Measurements from ENCODE around the gene ADPRS.

The ADPRS gene

DNA sequence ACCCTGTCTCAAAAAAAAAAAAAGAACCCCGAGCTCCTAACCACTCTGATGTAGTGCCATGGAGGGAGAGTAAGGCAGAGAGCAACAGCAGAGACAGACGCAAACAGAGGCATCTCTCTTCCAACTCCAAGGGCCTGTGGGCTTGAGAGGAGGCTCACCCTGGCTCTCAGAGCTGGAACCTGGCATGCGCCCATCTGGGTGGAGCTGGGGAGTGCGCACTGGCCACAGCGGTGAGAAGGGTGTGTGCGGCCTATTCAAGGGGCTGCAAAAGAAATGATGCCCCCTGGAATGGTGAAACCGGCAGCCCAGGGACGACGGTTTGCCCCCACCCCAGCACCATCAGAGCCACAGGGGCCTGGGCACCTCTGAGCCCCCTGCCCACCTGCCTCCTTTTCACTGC lies 18.7 kb downstream of the ADPRS start:
- DNase-seq (ENCODE audit: low read depth): no peak
- no peak overlapping the region for H3K4me3 ChIP-seq (ENCODE audit: low read length)
- TF ChIP-seq, protein P1, sequence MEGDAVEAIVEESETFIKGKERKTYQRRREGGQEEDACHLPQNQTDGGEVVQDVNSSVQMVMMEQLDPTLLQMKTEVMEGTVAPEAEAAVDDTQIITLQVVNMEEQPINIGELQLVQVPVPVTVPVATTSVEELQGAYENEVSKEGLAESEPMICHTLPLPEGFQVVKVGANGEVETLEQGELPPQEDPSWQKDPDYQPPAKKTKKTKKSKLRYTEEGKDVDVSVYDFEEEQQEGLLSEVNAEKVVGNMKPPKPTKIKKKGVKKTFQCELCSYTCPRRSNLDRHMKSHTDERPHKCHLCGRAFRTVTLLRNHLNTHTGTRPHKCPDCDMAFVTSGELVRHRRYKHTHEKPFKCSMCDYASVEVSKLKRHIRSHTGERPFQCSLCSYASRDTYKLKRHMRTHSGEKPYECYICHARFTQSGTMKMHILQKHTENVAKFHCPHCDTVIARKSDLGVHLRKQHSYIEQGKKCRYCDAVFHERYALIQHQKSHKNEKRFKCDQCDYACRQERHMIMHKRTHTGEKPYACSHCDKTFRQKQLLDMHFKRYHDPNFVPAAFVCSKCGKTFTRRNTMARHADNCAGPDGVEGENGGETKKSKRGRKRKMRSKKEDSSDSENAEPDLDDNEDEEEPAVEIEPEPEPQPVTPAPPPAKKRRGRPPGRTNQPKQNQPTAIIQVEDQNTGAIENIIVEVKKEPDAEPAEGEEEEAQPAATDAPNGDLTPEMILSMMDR (IDR thresholded peaks at IDR 0.05; ENCODE audit: insufficient read depth, low read depth, low read length, missing control alignments): no peak

- H3K4me3 ChIP-seq (ENCODE audit: low read length): no peak overlapping the region
- DNase-seq (ENCODE audit: low read depth): no peak
- TF ChIP-seq, protein P1 (IDR thresholded peaks at IDR 0.05; ENCODE audit: insufficient read depth, low read depth, low read length, missing control alignments): no peak
These were observed 19.6 kb downstream of the ADPRS start for GRCh38 chr1:36108314-36108713.

GRCh38 chr1:36109041-36109679 lies 20.5 kb downstream of the ADPRS start:
- peak; percentile 79 for DNase-seq (ENCODE audit: low read depth)
- no peak overlapping the region for H3K4me3 ChIP-seq (ENCODE audit: low read length)
- TF ChIP-seq, protein P1 (IDR thresholded peaks at IDR 0.05; ENCODE audit: insufficient read depth, low read depth, low read length, missing control alignments): no peak

DNA sequence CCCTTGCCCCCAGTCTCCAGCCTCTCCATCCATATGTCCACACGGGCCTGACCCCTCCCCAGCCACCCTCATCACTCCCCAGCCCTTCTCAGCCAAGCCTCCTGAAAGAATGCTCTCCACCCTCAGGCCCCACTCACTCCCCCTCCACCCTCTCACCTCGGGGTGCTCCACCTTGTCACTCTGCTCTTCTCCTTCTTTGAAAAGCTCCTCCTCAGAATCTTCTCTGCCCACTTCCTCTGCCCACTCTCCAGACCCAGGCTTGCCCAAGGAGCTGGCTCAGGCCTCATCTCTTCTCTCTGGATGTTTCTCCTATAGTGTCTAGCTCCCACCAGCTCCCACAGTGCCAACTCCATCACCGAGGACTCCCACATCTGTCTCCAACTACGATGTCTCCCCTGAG lies 22.5 kb downstream of the ADPRS start:
- DNase-seq (ENCODE audit: low read depth): no peak
- no peak overlapping the region for H3K4me3 ChIP-seq (ENCODE audit: low read length)
- TF ChIP-seq, protein P1 (IDR thresholded peaks at IDR 0.05; ENCODE audit: insufficient read depth, low read depth, low read length, missing control alignments): no peak

DNA sequence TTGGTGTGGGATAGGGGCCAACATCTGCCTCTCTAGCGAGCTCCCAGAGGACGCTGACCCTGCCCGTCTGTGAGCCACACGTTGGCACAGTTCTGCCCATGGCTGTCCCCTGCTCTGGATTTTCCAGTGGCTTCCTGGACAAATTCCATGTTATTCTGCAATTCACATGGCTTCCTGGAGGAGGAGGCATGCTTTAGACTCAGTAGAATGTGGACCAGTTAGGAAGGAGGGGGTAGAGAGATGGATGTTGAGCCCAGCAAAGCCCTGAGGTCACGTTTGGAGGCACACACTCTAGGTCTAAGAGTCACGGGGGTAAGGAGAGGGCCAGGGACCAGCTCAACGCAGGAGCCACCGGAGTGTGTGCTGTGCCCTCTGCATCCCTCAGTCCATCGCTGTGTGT lies 24.1 kb downstream of the ADPRS start:
- DNase-seq (ENCODE audit: low read depth): no peak
- no peak overlapping the region for H3K4me3 ChIP-seq (ENCODE audit: low read length)
- TF ChIP-seq, protein P1 (IDR thresholded peaks at IDR 0.05; ENCODE audit: insufficient read depth, low read depth, low read length, missing control alignments): no peak

DNA sequence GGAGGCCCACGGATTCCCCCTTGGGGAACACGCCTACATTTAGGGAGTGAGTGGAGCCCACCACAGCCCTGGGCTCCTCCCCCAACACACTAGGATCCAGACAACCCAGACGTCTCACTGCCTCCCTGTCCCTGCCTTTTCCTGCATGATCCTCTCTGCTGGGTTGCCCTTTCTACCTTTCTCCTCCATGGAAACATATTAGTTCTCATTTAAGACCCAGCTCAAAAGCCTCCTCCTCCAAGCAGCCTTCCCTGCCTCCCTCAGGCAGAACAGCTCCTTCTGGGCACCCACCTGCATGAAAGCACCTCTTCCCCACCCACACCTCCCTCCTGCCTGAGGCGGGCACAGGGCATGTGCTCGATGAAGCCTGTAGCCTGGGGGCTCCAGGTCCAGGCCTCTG lies 25.7 kb downstream of the ADPRS start:
- TF ChIP-seq, protein P1 (IDR thresholded peaks at IDR 0.05; ENCODE audit: insufficient read depth, low read depth, low read length, missing control alignments): no peak
- no peak overlapping the region for H3K4me3 ChIP-seq (ENCODE audit: low read length)
- no peak for DNase-seq (ENCODE audit: low read depth)

DNA sequence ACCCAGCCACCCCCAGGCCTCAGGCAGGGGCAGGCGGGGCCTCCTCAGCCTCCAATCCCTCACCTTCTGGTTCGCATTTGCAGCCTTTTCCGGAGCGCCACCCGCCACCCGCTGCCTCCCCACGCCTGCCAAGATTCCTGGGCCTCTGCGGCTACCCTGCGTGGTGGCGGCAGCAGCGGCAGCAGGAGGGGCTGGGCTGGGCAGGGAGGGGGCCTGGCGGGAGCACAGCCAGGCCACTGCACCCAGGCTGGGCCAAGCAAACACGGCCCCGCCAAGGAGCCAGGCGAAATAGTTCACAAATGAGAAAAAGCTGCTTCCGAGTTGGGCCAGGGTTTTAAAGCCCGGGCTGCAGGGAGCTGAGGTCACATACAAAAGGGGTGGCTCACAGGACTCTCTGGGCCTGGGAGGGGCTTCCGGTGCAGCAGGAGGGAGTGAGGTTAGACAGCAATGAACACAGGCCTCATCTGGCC lies 26.5 kb downstream of the ADPRS start:
- no peak overlapping the region for H3K4me3 ChIP-seq (ENCODE audit: low read length)
- TF ChIP-seq, protein P1 (IDR thresholded peaks at IDR 0.05; ENCODE audit: insufficient read depth, low read depth, low read length, missing control alignments): no peak
- no peak for DNase-seq (ENCODE audit: low read depth)

Data from epithelial cell of esophagus (primary cell).